Measurements from ENCODE around the gene CRIP2.

Gene CRIP2

GRCh38 chr14:105491366-105491973 is 16.8 kb downstream of the CRIP2 start:
- H3K4me1 ChIP-seq: peaks cover 0 to 65% (median 40%) of the 10 kb centered on the region in 4 donors
- peak overlapping the region; percentile 55 to 97 for H3K27ac ChIP-seq
- DNase-seq: peak; percentile 60 to 85
- peaks cover 0 to 12% (median 0%) of the 10 kb centered on the region in 3 donors for H3K36me3 ChIP-seq
- peak overlapping the region; percentile 58 to 62 for H3K4me3 ChIP-seq
- no peaks in the 10 kb centered on the region for H3K9me3 ChIP-seq
- no peaks in the 10 kb centered on the region for H3K27me3 ChIP-seq
- intact Hi-C loops (cut with DNase I; ENCODE audit: low total_unique reads): loop anchor here (2.0 to 10.0 kb wide), 5 partner anchors 36 to 507 kb away; partner anchors contain the start of genes BRF1, CLBA1 and TMEM121
- TF ChIP-seq CTCF (IDR thresholded peaks at IDR 0.05): no peak

GRCh38 chr14:105492031-105492970 is 17.7 kb downstream of the CRIP2 start:
- Histone ChIP-seq H3K9me3 (no peaks in the 10 kb centered on the region), H3K4me3 (peak overlapping the region in 1 of 2 donors; percentile 62), H3K27ac (no peak overlapping the region), H3K4me1 (peaks cover 0 to 57% (median 34%) of the 10 kb centered on the region in 4 donors), H3K27me3 (no peaks in the 10 kb centered on the region), H3K36me3 (peaks cover 0 to 12% (median 0%) of the 10 kb centered on the region in 3 donors)
- intact Hi-C loops (cut with DNase I; ENCODE audit: low total_unique reads): loop anchor here (5.0 to 10.0 kb wide), 3 partner anchors 35 to 508 kb away; partner anchors contain the start of genes BRF1, CLBA1 and TMEM121
- TF ChIP-seq CTCF (IDR thresholded peaks at IDR 0.05): no peak
- peak; percentile 30 to 74 for DNase-seq

- DNase-seq: peak in 1 of 2 donors; percentile 66
- intact Hi-C loops (cut with DNase I; ENCODE audit: low total_unique reads): loop anchor here (5.0 to 10.0 kb wide), 3 partner anchors 34 to 508 kb away; partner anchors contain the start of genes BRF1, CLBA1 and TMEM121
- no peak overlapping the region for H3K4me3 ChIP-seq
- H3K27ac ChIP-seq: no peak overlapping the region
- no peak for TF ChIP-seq CTCF (IDR thresholded peaks at IDR 0.05)
- H3K9me3 ChIP-seq: no peaks in the 10 kb centered on the region
- H3K27me3 ChIP-seq: no peaks in the 10 kb centered on the region
- peaks cover 0 to 20% (median 6%) of the 10 kb centered on the region in 3 donors for H3K36me3 ChIP-seq
- peaks cover 0 to 48% (median 27%) of the 10 kb centered on the region in 4 donors for H3K4me1 ChIP-seq
Measured at GRCh38 chr14:105492971-105493871, 18.6 kb downstream of the CRIP2 start.

- TF ChIP-seq CTCF (IDR thresholded peaks at IDR 0.05): no peak
- no peaks in the 10 kb centered on the region for H3K9me3 ChIP-seq
- intact Hi-C loops (cut with DNase I; ENCODE audit: low total_unique reads): loop anchor here (5.0 to 10.0 kb wide), 3 partner anchors 33 to 509 kb away; partner anchors contain the start of genes BRF1, CLBA1 and TMEM121
- peak in 1 of 2 donors; percentile 71 for DNase-seq
- peaks cover 0 to 40% (median 19%) of the 10 kb centered on the region in 4 donors for H3K4me1 ChIP-seq
- H3K4me3 ChIP-seq: no peak overlapping the region
- no peaks in the 10 kb centered on the region for H3K27me3 ChIP-seq
- H3K36me3 ChIP-seq: peaks cover 6 to 27% (median 7%) of the 10 kb centered on the region in 3 donors
- no peak overlapping the region for H3K27ac ChIP-seq
Measured at GRCh38 chr14:105493921-105494605, 19.4 kb downstream of the CRIP2 start.

All from tibial artery (tissue), 4 donors.